Lower leg skin (tissue), 4 donors: ENCODE data around the gene PLBD2. TPM values are rescaled to one million over a fixed set of nuclear protein-coding genes. Genes with fewer than 3 reads are reported as not detected.

Experiments
- DNase-seq, 2 donors: peaks; one replicate each; pipeline ENCODE4 v3.0.0-alpha.2; 2019; ENCODE audit warnings: low spot score in 2 of 2
- H3K4me3 ChIP-seq: fragments of 200-600 bp; sonication (generic); 2 replicates; pipeline ENCODE4 v1.5.1; 2017; ENCODE audit warnings: mild to moderate bottlenecking, low read depth; ENCODE audit not compliant: poor library complexity, severe bottlenecking
- CTCF ChIP-seq, 3 donors: fragments of 450-650 bp; IDR thresholded peaks; one replicate each; pipeline ENCODE4 v1.5.1; 2016; ENCODE audit warnings: antibody characterized with exemption in 3 of 3, mild to moderate bottlenecking in 3 of 3, moderate library complexity in 2 of 3
- POLR2A ChIP-seq, 2 donors: fragments of 450-650 bp; IDR thresholded peaks; one replicate each; pipeline ENCODE4 v1.6.1; 2016 to 2017; ENCODE audit warnings: antibody characterized with exemption in 2 of 2, mild to moderate bottlenecking in 1 of 2, moderate library complexity in 1 of 2
- WGBS, 2 donors: methylation state at CpG; one replicate each; pipeline ENCODE4 v1.1.5; 2018; 5-methylcytosine and 5-hydroxymethylcytosine counted together
- intact Hi-C: fragments of 100-400 bp; cut with DNase I; formaldehyde crosslinking; loops from one replicate; pipeline ENCODE4 v1.15.0; 2023; ENCODE audit warnings: low total_unique reads
- total RNA-seq, 4 donors: library from RNA; depleted of rRNA; stranded (reverse); fragments of >200 nt; gene quantifications; one replicate each; pipeline ENCODE4 v1.1.0, GENCODE V29; 2016

Gene PLBD2
- total RNA-seq, 4 donors from 2014 or later, result 18.9 to 41.2 (median 31.3) TPM

- 95 to 97% methylated on average over 4 of the region's 4 CpGs for WGBS, 2 donors
- no peak for DNase-seq
- no peak overlapping the region for H3K4me3 ChIP-seq
- intact Hi-C loops, result no loop called here
- TF ChIP-seq POLR2A (IDR thresholded peaks at IDR 0.05), result no peak
- no peak for TF ChIP-seq CTCF (IDR thresholded peaks at IDR 0.05)
These were observed 40.2 kb upstream of the PLBD2 start for GRCh38 chr12:113318046-113318656.

GRCh38 chr12:113318900-113319628 lies 39.3 kb upstream of the PLBD2 start:
- H3K4me3 ChIP-seq, result no peak overlapping the region
- no peak for TF ChIP-seq CTCF (IDR thresholded peaks at IDR 0.05)
- no peak for TF ChIP-seq POLR2A (IDR thresholded peaks at IDR 0.05)
- DNase-seq, result no peak
- WGBS, 2 donors, result 93 to 94% methylated on average over 15 of the region's 15 CpGs
- intact Hi-C loops, result no loop called here

- no peak for TF ChIP-seq POLR2A (IDR thresholded peaks at IDR 0.05)
- H3K4me3 ChIP-seq, result no peak overlapping the region
- WGBS, 2 donors, result 95 to 96% methylated on average over 10 to 12 of the region's 12 CpGs
- intact Hi-C loops, result no loop called here
- DNase-seq, result no peak
These were observed 38.0 kb upstream of the PLBD2 start for GRCh38 chr12:113320401-113320800.

- intact Hi-C loops, result no loop called here
- H3K4me3 ChIP-seq, result no peak overlapping the region
- TF ChIP-seq POLR2A (IDR thresholded peaks at IDR 0.05) (no peak), CTCF (IDR thresholded peaks at IDR 0.05) (no peak)
- DNase-seq, result no peak
- 79 to 90% methylated on average over 2 of the region's 2 CpGs for WGBS, 2 donors
These were observed 36.0 kb upstream of the PLBD2 start for GRCh38 chr12:113322343-113322742.

- intact Hi-C loops, result no loop called here
- DNase-seq, result no peak
- no peak for TF ChIP-seq CTCF (IDR thresholded peaks at IDR 0.05)
- TF ChIP-seq POLR2A (IDR thresholded peaks at IDR 0.05), result no peak
- 32 to 51% methylated on average over 3 of the region's 3 CpGs for WGBS, 2 donors
- no peak overlapping the region for H3K4me3 ChIP-seq
These were observed 32.5 kb upstream of the PLBD2 start for GRCh38 chr12:113325916-113326315.

GRCh38 chr12:113326775-113327395 lies 31.5 kb upstream of the PLBD2 start:
- intact Hi-C loops, result no loop called here
- DNase-seq, result no peak
- no peak overlapping the region for H3K4me3 ChIP-seq
- 72% methylated on average over 4 of the region's 4 CpGs for WGBS, 2 donors
- no peak for TF ChIP-seq CTCF (IDR thresholded peaks at IDR 0.05)
- no peak for TF ChIP-seq POLR2A (IDR thresholded peaks at IDR 0.05)
